Activated CD4-positive, alpha-beta T cell treated with anti-CD3 and anti-CD28 coated beads for 48 hours (primary cell): ENCODE data around the gene ERH.
"Not testable (repeated sequence)": the region's sequence is repeated elsewhere in the genome, so short reads cannot be mapped to it uniquely, and the experiment has no call there.

Experiments
- DNase-seq: peaks from one replicate; pipeline ENCODE4 v3.0.0-alpha.2; 2020

ERH gene

DNA sequence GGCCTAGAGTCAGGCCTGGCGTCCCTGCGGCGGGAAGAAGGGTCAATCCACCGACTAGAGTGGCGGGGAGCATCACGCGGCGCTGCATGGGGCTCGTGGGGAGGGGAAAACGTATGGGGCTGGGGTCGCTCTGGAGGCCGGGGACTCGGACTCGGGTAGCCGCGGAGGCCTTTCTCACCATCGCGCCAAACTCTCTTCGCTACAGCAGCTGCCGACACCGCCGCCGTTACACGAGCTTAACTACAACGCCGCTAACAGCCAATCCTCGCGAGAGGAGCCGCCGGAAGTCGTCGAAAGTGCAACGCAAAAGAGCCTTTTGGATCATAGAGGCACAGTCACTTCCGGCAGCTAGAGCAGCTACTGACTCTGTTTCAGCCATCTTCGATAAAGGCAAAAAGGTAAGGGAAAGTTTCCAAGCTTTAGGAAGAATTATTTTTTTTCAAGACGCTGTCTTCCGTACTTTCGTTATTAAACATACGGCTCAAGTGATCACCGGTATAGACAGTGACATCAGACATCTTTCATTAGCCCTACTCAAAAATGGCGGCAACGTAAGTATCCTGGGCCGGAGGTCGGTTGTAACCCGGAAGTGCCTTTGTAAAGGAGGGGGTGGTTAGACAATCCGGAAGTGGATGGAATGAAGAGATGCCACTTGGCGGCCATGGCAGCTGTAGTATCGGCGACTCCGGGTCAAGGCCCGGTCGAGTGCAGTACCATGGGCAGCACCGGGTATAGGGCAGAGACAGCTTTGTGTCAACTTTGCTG is at the start of gene ERH, which contains the start of gene SLC39A9:
Gene ERH (minus strand): TSS at position 247 of the 765 bp plus-strand sequence. CDS start 66 bp downstream, at position 181.
Gene SLC39A9 (plus strand): TSS at position 640 of the 765 bp plus-strand sequence. CDS start 678 bp downstream, outside the sequence.
- peak; percentile 95 for DNase-seq

DNA sequence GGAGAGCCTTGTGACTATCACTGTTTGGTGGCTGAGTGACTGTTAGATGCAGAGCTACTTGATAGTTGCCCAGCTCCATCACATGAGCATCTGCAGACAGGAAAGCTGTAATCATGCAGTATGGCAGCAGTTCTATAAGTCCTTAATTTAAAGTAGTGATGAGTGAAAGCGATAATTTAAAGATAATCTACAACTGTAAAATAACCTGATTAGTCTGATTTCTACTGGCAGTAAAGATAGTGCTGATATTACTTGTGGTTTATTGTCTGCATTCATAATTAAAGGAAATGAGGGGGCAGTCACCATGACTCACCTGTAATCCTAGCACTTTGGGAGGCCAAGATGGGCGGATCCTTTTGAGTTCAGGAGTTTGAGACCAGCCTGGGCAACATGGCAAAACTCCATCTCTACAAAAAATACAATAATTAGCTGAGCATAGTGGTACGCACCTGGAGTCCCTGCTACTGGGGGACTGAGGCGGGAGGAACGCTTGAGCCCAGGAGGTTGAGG is 45.3 kb upstream of the ERH start:
- DNase-seq: no peak

DNA sequence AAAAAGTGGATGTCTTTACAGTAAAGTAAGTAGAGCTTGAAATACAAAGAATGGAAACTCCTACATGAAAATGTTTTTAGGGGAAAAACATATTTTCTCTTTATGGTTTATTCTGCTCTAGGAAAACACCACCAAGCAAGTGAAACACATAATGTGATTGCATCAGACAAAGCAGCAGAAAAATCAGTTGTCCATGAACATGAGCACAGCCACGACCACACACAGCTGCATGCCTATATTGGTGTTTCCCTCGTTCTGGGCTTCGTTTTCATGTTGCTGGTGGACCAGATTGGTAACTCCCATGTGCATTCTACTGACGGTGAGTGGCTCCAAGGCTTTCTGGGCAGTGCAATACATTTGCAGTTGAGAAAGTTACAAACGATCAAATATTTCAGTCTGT is 43.8 kb upstream of the ERH start:
- no peak for DNase-seq

DNA sequence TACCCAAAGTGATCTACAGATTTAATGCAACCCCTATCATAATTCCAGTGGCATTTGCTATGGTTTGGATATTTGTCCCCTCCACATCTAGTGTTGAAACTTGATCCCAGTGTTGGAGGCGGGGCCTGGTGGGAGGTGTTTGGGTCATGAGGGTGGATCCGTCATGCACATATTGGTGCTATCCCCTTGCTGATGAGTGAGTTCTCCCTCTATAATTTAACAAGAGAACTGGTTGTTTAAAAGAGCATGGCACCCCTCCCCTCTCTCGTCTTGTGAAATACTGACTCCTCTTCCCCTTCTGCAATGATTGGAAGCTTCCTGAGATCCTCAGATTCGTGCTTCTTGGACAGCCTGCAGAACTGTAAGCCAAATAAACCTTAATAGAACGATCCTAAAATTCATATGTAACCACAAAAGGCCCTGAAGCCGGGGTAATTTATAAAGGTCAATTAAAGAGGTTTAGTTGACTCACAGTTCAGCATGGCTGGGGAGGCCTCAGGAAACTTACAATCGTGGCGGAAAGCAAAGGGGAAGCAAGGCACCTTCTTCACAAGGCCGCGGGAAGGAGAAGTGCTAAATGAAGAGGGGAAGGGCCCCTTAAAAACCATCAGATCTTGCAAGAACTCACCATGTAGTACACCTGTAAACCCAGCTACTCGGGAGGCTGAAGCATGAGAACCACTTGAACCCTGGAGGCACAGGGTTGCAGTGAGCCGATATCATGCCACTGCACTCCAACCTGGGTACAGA is 41.6 kb upstream of the ERH start:
- no peak for DNase-seq

DNA sequence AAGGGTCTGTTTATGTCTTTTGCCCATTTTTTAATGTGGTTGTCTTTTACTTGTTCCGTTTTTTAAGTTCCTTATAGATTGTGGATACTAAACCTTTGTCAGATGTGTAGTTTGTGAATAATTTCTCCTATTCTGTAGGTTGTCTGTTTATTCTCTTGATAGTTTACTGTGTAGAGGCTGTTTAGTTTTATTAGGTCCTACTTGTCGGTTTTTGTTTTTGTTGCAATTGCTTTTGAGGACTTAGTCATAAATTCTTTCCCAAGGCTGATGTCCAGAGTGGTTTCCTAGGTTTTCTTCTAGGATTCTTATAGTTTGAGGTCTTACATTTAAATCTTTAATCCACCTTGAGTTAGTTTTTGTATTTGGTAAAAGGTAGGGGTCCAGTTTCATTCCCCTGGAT is 34.3 kb upstream of the ERH start:
- DNase-seq: no peak

DNA sequence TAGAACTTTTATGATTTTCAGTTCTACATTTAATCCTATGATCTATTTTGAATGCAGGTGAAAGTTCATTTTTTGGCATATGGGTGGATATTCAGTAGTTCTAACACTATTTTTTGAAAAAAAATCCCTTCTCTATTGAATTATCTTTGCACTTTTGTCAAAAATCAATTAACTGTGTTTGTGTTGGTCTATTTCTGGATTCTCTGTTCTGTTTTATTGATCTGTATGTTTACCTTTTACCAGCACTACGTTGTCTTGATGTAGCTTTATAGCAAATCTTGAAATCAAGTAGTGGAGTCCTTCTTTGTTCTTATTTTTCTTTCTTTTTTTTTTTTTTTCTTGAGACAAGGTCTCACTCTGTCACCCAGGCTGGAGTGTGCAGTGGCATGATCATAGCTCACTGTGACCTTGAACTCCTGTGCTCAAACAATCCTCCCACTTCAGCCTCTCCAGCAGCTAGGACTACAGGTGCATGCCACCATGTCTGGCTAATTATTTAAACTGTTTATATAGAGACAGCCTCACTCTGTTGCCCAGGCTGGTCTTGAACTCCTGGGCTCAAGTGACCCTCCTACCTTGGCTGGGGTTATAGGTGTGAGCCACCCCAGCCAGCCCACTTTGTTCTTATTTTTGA is 32.3 kb upstream of the ERH start:
- DNase-seq: no peak

DNA sequence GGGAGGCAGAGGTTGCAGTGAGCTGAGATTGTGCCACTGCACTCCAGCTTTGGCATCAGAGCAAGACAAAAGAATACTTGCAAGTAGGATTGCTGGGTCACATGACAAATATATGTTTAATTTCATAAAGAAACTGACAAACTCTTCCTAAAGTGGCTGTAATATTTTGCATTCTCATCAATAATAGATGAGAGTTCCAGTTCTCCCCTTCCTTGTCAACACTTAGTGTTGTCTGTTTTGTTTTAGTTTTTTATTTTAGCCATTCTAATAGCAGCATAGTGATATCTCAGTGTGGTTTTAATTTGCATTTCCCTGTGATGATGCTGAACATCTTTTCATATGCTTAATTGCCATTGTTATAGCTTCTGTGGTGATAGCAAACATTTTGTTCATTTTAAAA is 31.5 kb upstream of the ERH start:
- no peak for DNase-seq

DNA sequence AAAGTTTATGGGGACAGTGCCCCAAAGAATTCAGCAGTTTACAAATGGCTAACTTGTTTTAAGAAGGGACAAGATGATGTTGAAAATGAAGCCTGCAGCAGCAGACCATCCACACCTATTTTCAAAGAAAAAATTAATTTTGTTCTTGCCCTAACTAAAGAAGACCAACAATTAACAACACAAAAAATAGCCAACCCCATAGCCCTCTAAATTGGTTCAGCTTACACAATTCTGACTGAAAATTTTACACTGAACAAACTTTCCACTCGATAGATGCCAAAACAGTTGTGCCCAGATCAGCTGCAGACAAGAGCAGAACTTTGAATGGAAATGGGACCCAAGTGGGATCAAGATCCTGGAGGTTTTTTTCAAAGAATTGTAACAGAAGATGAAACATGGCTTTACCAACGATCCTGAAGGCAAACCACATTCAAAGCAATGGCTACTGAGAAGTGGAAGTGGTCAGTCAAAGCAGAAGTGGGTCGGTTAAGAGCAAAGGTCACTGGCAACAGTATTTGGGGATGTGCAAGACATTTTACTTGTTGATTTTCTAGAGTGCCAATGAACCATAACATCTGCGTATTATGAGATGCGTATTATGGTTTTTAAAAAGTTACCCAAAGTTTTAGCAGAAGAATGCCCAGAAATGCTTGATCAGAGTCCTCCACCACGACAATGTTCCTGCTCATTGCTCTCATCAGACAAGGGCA is 30.3 kb upstream of the ERH start:
- no peak for DNase-seq

DNA sequence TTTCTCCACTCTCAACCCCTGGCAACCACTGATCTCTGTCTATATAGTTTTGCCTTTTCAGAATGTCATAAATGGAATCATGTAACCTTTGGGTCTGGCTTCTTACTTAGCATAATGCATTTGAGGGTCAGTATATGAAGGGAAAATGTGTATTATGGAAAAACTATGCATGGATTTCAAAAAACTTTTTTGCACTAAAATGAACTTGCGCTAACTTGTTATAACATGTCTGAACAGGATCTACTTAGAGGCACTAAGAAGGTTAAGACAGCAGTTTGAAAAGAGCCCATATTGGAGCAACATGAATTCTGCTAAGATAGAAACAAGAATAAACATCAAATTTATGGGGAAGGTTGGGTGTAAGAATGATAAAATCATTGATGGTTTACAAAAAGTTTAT is 29.5 kb upstream of the ERH start:
- no peak for DNase-seq

DNA sequence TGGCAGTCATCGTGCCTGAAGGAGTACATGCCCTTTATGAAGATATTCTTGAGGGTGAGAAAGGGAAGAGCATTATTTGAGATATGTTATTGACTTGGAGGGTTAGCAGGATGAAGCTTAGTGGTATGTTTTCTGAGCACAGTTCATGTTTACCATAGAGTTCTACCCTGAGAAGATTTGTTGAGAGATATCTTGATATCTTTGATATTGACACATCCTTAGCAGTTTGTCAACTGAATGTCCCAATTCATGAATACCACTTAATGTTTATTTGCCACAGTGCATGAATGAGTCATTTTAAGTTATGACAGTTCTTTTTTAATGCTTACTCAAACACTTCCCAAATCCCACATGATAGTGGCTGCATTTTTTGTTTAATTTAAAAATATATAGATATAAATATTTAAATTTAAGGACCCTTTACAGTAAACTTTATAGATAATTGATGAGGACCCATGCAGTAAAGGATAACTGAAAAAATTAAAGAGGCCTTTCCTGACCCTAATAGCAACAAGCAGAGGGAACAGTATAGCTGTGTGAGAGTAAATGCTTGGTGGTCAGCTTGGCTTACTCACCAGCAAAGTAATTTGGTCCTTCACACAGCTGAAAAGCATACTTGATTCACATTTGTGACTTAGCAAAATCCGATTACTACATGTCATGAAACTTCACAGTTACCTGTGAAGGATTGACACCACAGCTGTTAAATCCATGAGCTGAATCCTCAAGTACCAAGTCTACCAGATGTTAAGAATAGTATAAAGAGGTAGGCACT is 26.2 kb upstream of the ERH start:
- no peak for DNase-seq

DNA sequence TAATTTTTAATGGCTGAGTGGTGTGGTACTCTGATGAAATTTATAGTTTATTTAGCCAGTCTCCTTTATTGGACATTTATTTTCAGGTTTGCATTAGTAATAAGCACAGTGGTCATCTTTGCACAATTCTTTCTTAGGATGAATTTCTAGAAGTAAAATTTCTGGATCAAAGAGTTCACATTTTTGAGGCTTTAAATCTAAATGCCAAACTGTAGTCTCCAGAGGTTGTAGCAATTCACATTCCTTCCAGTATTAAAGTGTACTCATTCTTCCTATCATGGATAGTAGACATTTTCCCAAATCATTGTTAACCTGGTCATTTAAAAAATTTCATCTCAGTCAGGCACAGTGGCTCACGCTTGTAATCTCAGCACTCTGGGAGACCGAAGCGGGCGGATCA is 25.2 kb upstream of the ERH start:
- DNase-seq: no peak

DNA sequence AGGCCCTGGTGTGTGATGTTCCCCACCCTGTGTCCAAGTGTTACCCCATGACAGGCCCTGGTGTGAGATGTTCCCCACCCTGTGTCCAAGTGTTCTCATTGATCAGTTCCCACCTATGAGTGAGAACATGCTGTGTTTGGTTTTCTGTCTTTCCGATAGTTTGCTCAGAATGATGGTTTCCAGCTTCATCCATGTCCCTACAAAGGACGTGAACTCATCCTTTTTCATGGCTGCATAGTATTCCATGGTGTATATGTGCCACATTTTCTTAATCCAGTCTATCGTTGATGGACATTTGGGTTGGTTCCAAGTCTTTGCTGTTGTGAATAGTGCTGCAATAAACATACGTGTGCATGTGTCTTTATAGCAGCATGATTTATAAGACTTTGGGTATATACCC is 18.0 kb upstream of the ERH start:
- DNase-seq: not testable (repeated sequence)

DNA sequence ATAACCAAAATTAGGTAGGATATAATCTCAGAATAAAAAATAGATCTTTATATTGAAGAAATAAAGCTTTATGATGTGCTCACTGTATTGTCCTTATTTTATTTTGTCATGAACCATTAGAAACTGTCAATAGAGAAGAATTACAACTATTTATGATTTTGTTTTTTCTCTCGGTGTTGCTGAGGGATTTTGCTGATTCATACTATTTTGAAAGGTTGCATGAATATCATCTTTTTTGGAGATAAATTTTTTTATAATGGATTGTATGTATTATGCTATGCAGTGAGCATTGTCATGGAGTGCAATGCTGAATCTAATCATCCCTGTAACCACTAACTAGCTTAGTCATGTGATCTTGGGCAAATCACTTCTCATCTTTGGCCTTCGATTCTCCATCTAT is 15.4 kb upstream of the ERH start:
- DNase-seq: no peak

DNA sequence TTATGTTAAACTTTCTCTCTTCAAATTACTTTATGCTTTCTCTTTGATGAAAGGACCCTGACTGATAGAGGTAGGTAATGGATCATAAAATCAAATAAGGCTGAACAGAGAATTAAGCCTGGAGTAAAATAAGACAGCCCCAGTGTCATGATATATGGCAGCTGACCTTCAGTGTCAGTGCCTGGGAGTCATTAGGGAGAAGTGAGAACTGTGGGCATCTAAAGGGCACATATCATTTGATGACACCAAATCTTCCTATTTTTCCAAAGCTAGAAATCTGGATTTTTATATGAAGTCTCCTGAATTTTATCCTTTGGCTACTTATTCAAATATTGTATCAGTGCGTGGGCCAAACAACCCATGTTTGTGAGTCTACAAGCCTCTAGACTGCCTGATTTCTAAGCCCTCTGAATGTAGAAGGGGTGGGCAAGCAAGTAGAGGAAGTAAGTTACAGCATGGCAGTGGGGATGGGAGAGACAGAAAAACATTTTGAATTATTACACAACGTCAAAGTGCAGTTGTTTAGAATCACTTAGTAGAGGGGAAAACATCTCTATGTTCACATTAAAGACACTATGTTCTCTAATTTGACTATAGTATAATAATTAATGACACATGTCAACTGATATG is 10.3 kb upstream of the ERH start:
- DNase-seq: no peak

DNA sequence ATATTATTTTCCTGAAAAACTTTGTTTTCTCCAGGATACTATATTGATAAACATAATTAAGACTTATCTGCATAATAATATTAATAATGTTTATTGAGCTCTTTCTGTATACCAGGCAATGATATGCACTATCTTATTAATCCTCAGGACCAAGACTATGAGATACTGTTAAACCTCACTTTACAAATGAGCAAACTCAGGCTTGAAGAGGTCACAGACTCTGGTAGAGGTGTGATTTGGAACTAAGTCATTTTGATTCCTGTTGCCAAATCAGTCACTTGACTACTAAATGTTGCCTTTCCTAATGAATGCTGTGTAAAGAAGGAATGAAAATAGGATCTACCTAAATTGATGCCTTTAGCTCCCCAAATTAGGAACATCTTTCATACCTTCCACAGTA is 7.7 kb upstream of the ERH start:
- no peak for DNase-seq

DNA sequence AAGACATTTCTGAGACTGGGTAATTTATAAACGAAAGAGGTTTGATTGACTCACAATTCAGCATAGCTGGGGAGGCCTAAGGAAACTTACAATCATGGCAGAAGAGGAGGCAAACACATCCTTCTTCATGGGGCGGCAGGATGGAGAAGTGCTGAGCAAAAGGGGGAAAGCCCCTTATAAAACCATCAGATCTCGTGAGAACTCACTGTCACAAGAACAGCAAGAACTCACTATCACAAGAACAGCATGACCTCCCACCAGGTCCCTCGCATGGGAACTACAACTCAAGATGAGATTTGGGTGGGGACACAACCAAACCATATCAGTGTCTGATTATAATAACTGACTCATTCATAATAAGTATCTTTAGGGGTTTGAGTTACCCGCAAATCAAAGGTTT is 6.8 kb upstream of the ERH start:
- DNase-seq: no peak

DNA sequence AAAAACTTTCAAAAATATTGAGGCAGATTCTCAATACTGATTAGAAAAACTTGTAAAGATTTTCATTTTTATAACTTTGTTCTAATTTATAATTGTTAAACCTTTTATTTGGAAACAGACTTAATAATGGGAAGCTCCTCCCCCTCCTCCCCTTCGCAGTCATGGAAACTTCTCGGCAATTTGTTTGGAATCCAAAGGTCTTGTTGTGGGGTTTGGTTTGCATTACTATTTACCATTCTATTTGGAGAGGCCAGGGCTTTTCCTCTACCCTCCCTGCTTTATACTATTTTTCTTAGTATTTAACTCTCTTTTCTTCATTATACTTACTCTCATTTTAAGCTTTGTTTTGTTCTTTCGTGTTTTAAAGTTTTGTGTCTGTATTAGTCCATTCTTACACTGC is 6.4 kb upstream of the ERH start:
- no peak for DNase-seq

DNA sequence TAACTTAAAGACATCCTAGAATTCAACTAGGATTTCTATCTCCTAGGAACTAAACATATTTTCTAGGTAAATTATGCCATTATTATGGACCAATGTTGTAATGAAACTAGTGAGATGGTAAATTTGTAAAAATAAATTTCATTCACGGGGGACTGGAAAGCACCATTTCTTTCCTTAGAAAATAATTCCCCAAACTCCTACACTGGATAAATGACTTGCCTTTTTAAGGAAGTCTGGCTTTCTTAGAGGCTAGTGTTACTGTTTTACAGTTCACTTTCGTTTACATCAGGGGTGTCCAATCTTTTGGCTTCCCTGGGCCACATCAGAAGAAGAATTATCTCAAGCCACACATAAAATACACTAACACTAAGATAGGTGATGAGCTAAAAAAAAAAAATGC is 3.7 kb upstream of the ERH start:
- no peak for DNase-seq

DNA sequence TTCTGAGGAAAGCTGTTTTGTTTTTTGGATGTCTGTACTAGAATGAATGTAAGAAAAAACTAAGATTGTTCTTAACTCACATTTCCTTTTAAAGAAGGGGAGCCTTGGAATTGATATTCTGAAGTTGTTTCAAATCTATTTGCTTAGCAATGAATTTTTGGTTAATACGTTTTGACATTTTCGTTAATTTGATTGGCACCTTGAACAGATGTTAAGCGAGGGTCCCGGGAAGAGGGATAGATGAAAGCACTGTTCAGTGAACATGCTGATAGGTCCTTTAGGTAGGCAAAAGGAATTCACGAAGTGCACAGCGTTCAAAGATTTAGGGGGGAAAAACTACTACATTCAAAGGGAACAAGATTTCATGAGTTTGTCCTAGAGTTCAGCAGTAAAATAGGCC is 2.1 kb upstream of the ERH start:
- DNase-seq: no peak

DNA sequence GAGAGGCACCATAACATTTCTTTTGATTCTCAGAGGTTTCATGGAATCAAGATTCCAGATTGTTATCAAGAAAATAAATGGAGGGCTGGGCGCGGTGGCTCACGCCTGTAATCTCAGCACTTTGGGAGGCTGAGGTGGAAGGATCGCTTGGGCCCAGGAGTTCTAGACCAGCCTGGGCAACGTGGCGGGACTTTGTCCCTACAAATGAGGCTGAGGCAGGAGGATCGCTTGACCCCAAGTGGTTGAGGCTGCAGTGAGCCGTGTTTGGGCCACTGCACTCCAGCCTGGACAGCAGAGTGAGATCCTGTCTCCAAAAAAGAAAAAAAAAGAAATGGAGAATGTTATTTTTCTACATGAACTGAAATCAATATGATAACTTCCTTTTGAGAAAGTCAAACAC is 1.7 kb upstream of the ERH start:
- DNase-seq: no peak

DNA sequence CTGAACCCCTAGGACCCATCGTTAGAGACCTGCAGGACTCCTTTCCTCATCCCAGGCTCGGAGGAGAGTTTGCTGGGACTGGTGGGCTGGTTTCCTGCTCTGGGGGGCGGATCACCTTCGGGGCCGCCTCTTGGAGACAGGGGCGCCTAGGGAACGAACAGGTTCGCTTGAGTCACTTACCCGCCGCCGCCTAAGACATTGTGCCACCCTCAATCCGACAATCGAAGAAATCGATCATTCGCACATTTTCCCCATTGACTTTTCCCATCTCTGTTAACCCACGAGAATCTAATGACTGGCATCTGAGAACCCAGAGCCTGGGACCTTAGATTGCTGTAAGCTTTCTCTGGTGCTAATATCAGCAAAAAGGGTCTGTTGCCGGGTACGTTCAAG is 715 bp upstream of the ERH start:
- no peak for DNase-seq

DNA sequence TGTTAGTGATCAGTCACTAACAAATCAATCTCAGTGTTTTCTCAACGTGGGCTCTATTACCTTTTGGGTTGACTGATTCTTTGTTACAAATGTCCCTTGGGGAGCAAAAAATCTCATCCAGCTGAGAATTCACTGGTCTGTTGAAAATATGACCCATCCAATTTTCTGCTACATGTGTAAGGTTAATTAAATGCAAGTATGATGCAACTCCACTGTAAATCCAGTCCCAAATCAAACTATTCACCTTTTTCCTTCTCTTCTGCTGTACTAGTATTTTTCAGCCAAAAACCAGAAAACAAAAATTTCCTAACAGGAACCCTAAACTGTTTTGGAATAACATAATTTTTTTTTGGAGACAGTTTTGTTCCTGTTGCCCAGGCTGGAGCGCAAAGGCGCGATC is 2.2 kb downstream of the ERH start:
- DNase-seq: no peak
